GM12892 (cell line): ENCODE data around the gene SVBP.

Experiments used
- POLR2A ChIP-seq: IDR thresholded peaks from 2 replicates; pipeline ENCODE4 v1.6.1; 2011; ENCODE audit warnings: low read depth, low read length, control low read depth
- POLR2AphosphoS5 ChIP-seq: IDR thresholded peaks from 2 replicates; pipeline ENCODE4 v1.6.1; 2011; ENCODE audit warnings: low read depth, low read length, control low read depth
- TAF1 ChIP-seq: IDR thresholded peaks from 2 replicates; pipeline ENCODE4 v1.6.1; 2011; ENCODE audit warnings: low read depth, mild to moderate bottlenecking, control low read depth, low read length, borderline replicate concordance

DNA sequence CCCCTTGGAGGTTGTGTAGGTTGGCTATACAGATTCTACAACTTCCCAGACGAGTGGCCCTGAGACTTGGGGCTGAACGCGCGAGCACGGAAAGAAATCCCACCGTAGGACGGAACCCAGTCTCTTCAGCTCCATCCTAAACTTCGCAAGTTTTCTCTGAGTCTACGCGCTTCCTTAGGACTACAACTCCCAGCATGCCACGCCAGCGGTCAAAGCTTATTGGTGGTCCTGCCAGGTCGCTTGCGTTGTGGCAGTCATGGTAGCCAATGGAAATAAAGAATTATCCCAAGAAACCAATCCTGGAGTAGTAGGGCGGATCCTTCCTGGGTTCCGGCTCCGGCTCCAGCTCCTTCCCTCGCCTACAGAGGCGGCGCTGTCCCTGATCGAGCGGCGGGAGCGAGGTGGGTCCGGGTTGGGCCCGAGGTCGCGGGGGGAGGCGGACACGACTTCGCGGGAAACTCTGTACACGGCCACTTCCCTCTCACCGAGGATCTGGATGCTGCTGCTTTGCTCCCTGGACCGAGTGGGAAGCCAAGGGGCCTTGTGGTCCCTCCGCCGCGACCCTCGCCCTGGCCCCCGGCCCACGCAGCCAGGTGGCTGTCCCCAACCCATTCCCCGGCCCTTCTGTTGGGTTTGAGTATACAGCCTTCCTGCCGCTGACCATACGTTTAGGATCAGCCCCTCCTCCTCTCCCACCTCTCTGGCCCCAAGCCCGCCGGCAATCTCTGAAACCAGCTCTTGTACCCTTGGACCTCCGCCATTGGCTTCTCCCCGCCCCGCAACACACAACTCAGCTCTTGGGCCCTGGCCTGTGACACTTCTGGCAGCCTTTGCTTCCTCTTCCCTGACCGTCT is 29.3 kb upstream of the SVBP start, which contains the start of gene ZNF691:
- TF ChIP-seq POLR2A (peak; percentile 81), POLR2AphosphoS5 (peak; percentile 68), TAF1 (no peak)
